Esophagus squamous epithelium (tissue), 5 donors: ENCODE measurements around the gene PKD2L1. TPM values are rescaled to one million over a fixed set of nuclear protein-coding genes. Genes with fewer than 3 reads are reported as not detected.
"Not testable (repeated sequence)": the region's sequence is repeated elsewhere in the genome, so short reads cannot be mapped to it uniquely, and the experiment has no call there.

Source experiments
- DNase-seq: peaks from one replicate; lab custom pipeline; 2025; lab: John Stamatoyannopoulos, UW
- H3K27ac ChIP-seq, 4 donors: fragments of 200-600 bp; sonication (generic); one replicate each; pipeline ENCODE4 v1.5.1; 2016 to 2019; ENCODE audit warnings: mild to moderate bottlenecking in 1 of 4
- H3K27me3 ChIP-seq, 4 donors: fragments of 200-600 bp; sonication (generic); 1 replicate in 3 of 4; 2 replicates in 1 of 4; pipeline versions ENCODE4 v1.5.1 to v1.6.0; 2017 to 2021; ENCODE audit warnings: antibody characterized with exemption in 1 of 4
- H3K36me3 ChIP-seq, 3 donors: fragments of 200-600 bp; sonication (generic); one replicate each; pipeline ENCODE4 v1.5.1; 2016 to 2019
- H3K4me1 ChIP-seq, 3 donors: fragments of 200-600 bp; sonication (generic); one replicate each; pipeline ENCODE4 v1.5.1; 2017 to 2019
- H3K4me3 ChIP-seq, 4 donors: fragments of 200-600 bp; sonication (generic); 1 replicate in 3 of 4; 2 replicates in 1 of 4; pipeline ENCODE4 v1.5.1; 2016 to 2019; ENCODE audit warnings: mild to moderate bottlenecking in 2 of 4, moderate library complexity in 1 of 4
- H3K9me3 ChIP-seq, 3 donors: fragments of 200-600 bp; sonication (generic); one replicate each; pipeline ENCODE4 v1.5.1; 2016 to 2019
- POLR2A ChIP-seq, 4 donors: fragments of 450-650 bp; IDR thresholded peaks; one replicate each; pipeline ENCODE4 v1.6.1; 2017; ENCODE audit warnings: antibody characterized with exemption in 4 of 4, mild to moderate bottlenecking in 4 of 4, moderate library complexity in 3 of 4
- WGBS, 2 donors: methylation state at CpG; one replicate each; pipeline ENCODE4 v1.1.5; 2018; 5-methylcytosine and 5-hydroxymethylcytosine counted together
- intact Hi-C: fragments of 100-400 bp; cut with DNase I; formaldehyde crosslinking; loops from one replicate; pipeline ENCODE4 v1.15.0; 2022
- total RNA-seq, 4 donors: library from RNA; depleted of rRNA; stranded (reverse); fragments of >200 nt; gene quantifications; one replicate each; pipeline ENCODE4 v1.1.0, GENCODE V29; 2016
- TF ChIP-seq, protein P1 (sequence below), 6 experiments: fragments of 450-650 bp in 4 of 6; fragments of 200-600 bp in 2 of 6; sonication (generic) in 2 of 6; IDR thresholded peaks; one replicate each; pipeline ENCODE4 v1.5.1; 2016 to 2019; ENCODE audit warnings: antibody characterized with exemption in 6 of 6, mild to moderate bottlenecking in 4 of 6, moderate library complexity in 4 of 6
- donor health status: DM: yes; HTN: yes; CAD: no.

PKD2L1 gene
- total RNA-seq, 4 donors from 2014 or later = not detected

DNA sequence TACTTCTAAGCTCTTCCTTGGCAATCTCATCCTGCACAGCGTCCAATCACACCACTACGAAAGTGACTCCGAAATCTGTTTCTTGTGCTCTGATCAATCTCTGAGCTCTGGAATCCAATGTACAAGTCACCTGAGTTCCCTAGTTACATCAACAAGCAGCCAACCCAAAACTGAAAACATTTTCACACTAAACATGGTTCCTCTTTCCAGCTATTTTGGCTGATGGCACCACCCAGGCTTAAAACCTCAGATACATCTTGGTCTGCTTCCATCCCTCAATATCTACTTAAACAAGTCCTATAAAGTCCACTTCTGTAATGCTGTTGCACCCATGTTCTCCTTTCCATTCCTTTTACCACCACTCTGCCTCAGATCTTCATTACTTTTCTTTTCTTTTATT, 47.1 kb downstream of the PKD2L1 start:
- TF ChIP-seq POLR2A (IDR thresholded peaks at IDR 0.05) = no peak
- TF ChIP-seq, protein P1, sequence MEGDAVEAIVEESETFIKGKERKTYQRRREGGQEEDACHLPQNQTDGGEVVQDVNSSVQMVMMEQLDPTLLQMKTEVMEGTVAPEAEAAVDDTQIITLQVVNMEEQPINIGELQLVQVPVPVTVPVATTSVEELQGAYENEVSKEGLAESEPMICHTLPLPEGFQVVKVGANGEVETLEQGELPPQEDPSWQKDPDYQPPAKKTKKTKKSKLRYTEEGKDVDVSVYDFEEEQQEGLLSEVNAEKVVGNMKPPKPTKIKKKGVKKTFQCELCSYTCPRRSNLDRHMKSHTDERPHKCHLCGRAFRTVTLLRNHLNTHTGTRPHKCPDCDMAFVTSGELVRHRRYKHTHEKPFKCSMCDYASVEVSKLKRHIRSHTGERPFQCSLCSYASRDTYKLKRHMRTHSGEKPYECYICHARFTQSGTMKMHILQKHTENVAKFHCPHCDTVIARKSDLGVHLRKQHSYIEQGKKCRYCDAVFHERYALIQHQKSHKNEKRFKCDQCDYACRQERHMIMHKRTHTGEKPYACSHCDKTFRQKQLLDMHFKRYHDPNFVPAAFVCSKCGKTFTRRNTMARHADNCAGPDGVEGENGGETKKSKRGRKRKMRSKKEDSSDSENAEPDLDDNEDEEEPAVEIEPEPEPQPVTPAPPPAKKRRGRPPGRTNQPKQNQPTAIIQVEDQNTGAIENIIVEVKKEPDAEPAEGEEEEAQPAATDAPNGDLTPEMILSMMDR (IDR thresholded peaks at IDR 0.05) = no peak
- intact Hi-C loops = no loop called here
- no peak overlapping the region for H3K4me3 ChIP-seq
- peaks cover 3 to 62% (median 34%) of the 10 kb centered on the region in 3 donors for H3K36me3 ChIP-seq
- H3K27me3 ChIP-seq = no peaks in the 10 kb centered on the region
- no peak for DNase-seq
- peaks cover 5 to 52% (median 32%) of the 10 kb centered on the region in 3 donors for H3K4me1 ChIP-seq
- WGBS, 2 donors = 95 to 98% methylated on average over 3 of the region's 3 CpGs
- no peaks in the 10 kb centered on the region for H3K9me3 ChIP-seq
- H3K27ac ChIP-seq = no peak overlapping the region

DNA sequence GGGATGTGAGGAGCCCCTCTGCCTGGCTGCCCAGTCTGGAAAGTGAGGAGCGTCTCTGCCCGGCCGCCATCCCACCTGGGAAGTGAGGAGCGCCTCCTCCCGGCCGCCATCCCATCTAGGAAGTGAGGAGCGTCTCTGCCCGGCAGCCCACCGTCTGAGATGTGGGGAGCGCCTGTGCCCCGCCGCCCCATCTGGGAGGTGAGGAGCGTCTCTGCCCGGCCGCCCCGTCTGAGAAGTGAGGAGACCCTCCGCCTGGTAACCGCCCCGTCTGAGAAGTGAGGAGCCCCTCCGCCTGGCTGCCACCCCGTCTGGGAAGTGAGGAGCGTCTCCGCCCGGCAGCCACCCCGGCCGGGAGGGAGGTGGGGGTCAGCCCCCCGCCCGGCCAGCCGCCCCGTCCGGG, 53.1 kb downstream of the PKD2L1 start:
- intact Hi-C loops, H3K9me3 ChIP-seq, H3K27me3 ChIP-seq, H3K27ac ChIP-seq, H3K4me3 ChIP-seq, DNase-seq, H3K4me1 ChIP-seq: not testable (repeated sequence)
- WGBS, 2 donors = no CpG with 5 or more reads among the region's 31 CpGs
- peaks cover 10 to 59% (median 17%) of the 10 kb centered on the region in 3 donors for H3K36me3 ChIP-seq

DNA sequence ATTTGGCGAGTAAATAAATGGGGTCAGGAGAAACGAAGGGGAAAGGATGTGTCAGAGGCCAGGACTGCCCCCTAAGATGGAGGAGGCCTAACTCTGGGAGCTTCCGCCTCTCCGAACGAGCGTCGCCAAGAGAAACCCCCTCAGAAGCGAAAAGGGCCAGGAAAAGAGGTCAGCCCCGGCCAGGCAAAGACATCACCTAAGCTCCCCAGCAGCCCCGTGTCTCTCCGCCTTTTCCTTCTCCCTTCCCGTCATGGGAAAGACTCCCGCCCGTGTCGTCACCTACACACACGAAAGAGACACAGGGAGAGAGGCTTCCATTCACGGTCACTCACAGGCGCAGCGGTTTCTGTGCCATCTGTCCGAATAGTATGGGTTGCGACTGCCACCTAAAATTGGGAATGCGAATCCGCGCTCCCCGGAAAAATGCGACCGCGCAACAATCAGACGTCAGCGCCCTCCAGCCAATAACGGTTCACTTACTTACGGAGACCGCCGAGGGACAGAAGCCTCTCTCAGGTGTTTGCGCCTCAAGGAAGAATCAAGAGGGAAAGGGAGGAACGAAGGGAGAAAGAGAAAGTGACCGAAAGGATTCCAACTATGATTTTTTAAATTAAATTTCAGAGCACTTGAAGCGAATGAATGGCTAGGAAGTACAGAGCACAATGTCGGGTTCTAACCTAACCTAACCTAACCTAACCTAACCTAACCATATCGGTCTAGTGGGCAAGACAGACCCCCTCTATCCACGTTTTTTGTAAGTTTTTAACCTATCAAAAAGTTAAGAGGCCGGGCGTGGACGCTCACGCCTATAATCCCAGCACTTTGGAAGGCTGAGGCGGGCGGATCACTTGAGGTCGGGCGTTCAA, 62.6 kb downstream of the PKD2L1 start, which contains the start of gene CWF19L1:
CWF19L1 (minus strand) TSS at position 400 of the 866 bp plus-strand sequence; CDS start at position 355, 45 bp downstream.
- Histone ChIP-seq H3K9me3 (no peaks in the 10 kb centered on the region), H3K4me1 (peaks cover 12 to 35% (median 14%) of the 10 kb centered on the region in 3 donors), H3K4me3 (peak within 1 kb of the TSS; percentile 78 to 97 (median 90)), H3K27ac (peak within 1 kb of the TSS; percentile 85 to 91 (median 88)), H3K36me3 (no peaks in the 10 kb centered on the region), H3K27me3 (no peaks in the 10 kb centered on the region)
- TF ChIP-seq, protein P1 (IDR thresholded peaks at IDR 0.05) = no peak
- TF ChIP-seq POLR2A (IDR thresholded peaks at IDR 0.05) = peak in 3 of 4 donors; percentile 6 to 41 (median 23)
- intact Hi-C loops = no loop called here
- DNase-seq = peak; percentile 33
- 3 to 7% methylated on average over 32 to 36 of the region's 49 CpGs for WGBS, 2 donors

DNA sequence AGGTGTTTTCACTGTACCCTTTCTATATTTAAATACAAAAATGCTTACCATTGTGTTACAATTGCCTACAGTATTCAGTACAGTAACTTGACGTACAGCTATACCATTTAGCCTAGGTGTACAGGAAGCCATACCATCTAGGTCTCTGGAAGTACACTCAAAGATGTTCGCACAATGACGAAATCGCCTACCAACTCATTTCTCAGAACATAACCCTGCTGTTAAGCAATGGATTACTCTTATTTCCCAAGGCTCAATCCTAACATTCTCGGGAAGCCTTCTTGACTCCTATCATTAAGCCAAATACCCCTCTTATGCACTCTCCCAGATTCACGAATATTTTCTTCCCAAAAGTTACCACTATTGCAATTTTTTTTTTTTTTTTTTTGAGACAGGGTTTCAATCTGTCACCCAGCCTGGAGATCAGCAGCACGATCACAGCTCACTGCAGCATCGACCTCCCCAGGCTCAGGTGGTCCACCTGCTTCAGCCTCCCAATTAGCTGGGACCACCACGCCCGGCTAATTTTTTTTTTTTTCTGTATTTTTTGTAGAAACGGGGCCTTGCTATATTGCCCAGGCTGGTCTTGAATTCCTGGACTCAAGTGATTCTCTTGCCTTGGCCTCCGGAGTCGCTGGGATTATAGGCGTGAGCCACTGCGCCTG, 64.1 kb downstream of the PKD2L1 start:
- intact Hi-C loops = no loop called here
- peak overlapping the region in 3 of 4 donors; percentile 78 to 97 (median 93) for H3K4me3 ChIP-seq
- 85 to 89% methylated on average over 15 of the region's 15 CpGs for WGBS, 2 donors
- peaks cover 0 to 13% (median 0%) of the 10 kb centered on the region in 3 donors for H3K36me3 ChIP-seq
- no peak for DNase-seq
- H3K27me3 ChIP-seq = no peaks in the 10 kb centered on the region
- H3K9me3 ChIP-seq = no peaks in the 10 kb centered on the region
- H3K27ac ChIP-seq = no peak overlapping the region
- TF ChIP-seq POLR2A (IDR thresholded peaks at IDR 0.05) = no peak
- TF ChIP-seq, protein P1 (IDR thresholded peaks at IDR 0.05) = no peak
- H3K4me1 ChIP-seq = peaks cover 12 to 35% (median 14%) of the 10 kb centered on the region in 3 donors

DNA sequence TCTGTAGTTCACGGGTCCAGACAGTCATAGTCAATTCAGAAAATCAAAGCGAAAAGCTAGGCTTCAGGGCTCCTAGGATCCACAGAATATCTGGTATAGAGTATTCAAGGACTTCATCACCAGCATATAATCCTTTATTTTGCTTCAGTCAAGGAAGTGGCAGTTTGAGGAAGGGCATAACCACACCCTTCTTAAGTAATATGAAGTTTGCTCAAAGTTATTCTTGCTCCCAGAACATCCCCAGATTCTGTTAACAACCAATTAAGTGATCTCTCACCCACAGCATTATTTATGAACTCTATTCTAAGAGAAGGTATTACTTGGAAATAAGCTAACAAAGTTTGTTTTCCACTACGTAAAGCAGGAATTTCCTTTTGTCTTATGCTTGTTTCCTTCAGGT, 75.8 kb downstream of the PKD2L1 start:
- intact Hi-C loops = no loop called here
- Histone ChIP-seq H3K4me1 (no peaks in the 10 kb centered on the region), H3K4me3 (no peak overlapping the region), H3K36me3 (peaks cover 0 to 100% (median 22%) of the 10 kb centered on the region in 3 donors), H3K27me3 (no peaks in the 10 kb centered on the region), H3K27ac (no peak overlapping the region), H3K9me3 (no peaks in the 10 kb centered on the region)
- WGBS, 2 donors = 87 to 98% methylated on average over 2 to 3 of the region's 3 CpGs
- no peak for DNase-seq
- TF ChIP-seq, protein P1 (IDR thresholded peaks at IDR 0.05) = no peak
- TF ChIP-seq POLR2A (IDR thresholded peaks at IDR 0.05) = no peak
